Stimulated activated CD4-positive, alpha-beta T cell treated with anti-CD3 and anti-CD28 coated beads, Interleukin-12 subunit alpha, Interleukin-12 subunit beta, amount 100 ng/mL, for 4 hours (primary cell): ENCODE data around the gene ERCC4.
A peak's percentile ranks its signal among the peaks of the same experiment; 100 is the strongest.
"Not testable (repeated sequence)": the region's sequence is repeated elsewhere in the genome, so short reads cannot be mapped to it uniquely, and the experiment has no call there.

Source experiments
- DNase-seq: peaks from one replicate; pipeline ENCODE4 v3.0.0-alpha.2; 2020

ERCC4 gene

DNA sequence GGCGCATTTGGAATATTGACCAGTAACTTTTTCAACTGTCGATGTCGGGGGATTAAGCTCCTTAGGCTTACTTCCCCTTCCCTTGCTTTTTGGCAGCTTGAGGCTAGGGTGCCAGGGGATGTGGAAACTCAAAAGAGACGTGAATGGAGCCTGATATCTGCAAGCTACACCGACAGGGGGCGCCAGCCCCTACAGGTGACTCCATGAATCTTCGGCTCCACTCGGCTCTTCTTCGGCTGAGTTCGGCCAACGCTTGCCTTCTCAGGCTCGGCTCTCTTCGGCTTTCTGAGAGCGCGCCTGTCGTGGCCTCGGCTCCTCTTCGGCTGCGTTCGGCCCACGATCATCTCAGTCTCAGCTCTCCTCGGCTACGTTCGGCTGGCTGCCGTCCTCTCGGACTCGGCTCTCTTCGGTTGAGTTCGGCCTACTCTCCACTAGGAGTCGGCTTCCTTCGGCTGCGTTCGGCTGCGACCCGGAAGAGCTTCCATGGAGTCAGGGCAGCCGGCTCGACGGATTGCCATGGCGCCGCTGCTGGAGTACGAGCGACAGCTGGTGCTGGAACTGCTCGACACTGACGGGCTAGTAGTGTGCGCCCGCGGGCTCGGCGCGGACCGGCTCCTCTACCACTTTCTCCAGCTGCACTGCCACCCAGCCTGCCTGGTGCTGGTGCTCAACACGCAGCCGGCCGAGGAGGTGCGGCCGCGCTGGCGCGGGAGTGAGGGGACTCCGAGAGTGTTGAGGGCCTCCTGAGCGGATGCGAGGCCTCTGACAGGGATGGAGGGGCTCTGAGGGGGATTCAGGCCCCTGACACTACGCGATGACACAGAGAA is at the start of gene ERCC4:
Gene ERCC4, plus strand, starts transcription at position 472 of the 827 bp plus-strand sequence. Its CDS starts 12 bp downstream, at position 484.
- DNase-seq, result peak; percentile 99

DNA sequence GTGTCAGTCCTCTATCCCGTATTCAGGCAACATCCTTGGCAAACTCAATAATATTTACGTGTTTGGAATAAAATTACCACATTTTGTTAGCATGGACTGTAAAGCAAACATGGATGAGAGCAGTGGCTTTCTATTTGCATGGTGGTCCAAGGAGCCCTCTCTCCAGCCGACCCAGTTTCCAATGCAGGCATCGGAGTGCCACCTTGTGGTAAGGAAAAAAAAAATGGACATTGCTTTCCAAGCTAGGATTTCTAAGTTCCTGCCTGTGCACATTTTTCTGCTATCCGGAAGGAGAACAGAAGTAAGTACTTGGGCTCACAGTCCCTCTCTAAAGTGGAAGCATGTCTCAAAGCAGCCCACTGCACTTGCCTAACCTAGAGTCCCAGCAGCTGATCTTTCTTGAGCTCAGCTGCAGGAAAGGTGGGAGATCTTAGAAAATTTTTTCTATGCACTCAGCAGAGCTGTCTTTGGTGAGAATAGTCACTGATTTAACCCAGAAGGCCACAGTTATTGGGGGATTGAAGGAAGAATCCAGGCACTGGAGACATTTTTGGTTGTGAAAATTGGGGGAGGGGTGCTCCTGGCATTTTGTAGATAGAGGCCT is 46.0 kb upstream of the ERCC4 start:
- DNase-seq, result no peak

DNA sequence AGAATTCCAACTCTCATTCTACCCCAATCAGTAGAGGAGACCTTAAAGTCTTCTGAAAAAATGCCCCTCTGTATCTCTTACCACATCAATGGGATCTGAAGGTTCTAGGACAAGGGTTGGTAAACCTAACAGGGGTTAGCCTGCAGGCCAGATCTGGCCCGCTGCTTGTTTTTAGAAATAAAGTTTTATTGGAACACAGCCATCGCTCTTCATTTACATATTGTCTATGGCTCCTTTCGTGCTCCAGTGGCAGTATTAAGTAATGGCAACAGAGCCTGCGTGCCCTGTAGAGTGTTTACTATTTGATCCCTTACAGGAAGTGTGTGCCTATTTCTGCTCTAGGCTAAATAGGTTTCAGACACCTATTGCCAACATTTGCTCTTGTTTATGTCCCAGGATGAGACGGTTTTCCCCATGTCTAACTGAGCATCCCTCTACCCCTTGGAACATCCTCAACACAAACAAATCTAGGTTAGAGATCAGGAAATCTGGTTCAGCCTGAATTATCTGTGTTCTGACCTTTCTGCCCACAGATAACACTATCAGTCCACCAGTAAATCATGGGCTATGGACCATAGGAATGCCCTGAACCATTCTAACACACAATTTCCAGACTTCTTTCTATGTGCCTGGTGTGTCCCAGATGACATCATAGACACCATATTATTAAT is 44.2 kb upstream of the ERCC4 start:
- DNase-seq, result no peak

DNA sequence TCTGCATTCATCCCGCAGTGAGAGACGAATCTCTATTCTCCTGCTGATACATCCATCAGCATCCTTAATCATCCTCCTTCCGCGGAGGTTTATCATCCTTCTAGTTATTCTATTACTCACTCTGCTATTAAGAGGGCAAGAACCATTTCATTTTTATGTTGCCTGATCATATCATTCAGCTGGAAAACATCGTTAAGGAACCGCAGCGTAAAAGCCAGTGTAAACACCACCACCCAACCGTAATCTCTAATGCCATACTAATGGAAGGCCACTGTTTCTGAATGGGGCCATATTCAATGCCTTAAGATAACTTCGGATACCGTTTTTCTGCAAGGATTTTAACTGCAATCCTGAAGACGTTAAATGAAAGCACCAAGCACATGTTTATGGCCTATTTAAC is 36.7 kb upstream of the ERCC4 start:
- DNase-seq, result no peak

GRCh38 chr16:13883881-13884280 is 36.1 kb upstream of the ERCC4 start:
- no peak for DNase-seq

DNA sequence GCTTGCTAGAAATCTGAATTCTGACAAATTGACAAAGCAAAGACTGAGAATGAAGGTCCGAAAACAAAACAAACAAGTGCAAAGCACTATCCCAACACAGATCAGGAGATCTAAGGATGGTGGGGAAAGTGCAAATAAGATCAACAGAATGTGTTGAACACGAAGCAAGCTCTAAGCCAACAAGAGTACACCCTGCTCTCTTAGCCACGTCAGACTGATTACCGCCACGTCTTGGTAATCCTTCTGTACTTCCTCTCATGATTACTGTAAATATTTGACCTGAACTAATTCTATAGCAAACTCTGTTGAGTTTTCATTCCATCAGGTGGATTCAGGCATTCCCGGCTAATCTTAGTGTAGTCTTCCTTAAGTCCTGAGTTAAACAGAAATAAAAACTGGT is 34.3 kb upstream of the ERCC4 start:
- DNase-seq, result no peak

DNA sequence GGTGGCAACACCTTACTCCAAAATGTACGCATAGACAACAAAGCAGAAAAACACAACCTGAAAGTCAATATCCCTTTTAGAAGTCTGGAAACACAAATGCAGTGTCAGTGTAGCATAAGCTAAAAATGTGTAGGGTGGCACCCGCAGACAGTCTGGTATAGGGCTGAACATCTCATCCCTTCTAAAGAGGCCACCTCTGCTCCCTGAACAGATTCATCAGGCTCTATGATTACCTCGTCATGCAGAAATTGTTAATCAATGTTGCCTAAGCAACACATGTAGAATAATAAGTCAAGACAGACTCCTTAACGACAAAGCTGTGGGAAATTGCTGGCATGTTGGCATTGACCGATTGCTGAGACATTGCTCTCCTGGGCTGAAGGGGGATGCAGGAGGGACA is 33.3 kb upstream of the ERCC4 start:
- no peak for DNase-seq

DNA sequence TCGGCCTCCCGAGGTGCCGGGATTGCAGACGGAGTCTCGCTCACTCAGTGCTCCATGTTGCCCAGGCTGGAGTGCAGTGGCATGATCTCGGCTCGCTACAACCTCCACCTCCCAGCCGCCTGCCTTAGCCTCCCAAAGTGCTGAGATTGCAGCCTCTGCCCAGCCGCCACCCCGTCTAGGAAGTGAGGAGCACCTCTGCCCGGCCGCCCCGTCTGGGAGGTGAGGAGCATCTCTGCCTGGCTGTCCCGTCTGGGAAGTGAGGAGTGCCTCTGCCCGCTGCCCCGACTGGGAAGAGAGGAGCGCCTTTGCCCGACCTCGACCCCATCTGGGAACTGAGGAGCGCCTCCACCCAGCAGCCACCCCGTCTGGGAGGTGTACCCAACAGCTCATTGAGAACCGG is 30.6 kb upstream of the ERCC4 start:
- not testable (repeated sequence) for DNase-seq

DNA sequence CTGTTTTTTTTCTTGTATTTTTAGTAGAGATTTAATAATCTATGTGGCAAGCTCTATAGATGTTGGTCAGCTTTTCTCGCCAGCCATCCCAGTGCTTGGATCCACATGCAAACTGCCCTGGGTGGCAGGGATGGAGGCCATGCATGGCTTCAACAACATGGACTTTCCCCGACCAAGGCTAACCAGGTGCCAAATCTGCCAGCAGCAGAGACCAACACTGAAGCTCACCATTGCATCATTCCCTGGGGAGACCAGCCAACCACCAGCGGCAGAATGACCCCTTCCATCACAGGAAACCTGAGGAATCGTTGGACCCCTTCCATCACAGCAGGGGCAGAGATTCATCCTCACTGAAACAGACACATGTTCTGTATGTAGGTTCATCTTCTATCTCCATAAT is 27.7 kb upstream of the ERCC4 start:
- no peak for DNase-seq

GRCh38 chr16:13895516-13895915 is 24.4 kb upstream of the ERCC4 start:
- DNase-seq, result no peak

DNA sequence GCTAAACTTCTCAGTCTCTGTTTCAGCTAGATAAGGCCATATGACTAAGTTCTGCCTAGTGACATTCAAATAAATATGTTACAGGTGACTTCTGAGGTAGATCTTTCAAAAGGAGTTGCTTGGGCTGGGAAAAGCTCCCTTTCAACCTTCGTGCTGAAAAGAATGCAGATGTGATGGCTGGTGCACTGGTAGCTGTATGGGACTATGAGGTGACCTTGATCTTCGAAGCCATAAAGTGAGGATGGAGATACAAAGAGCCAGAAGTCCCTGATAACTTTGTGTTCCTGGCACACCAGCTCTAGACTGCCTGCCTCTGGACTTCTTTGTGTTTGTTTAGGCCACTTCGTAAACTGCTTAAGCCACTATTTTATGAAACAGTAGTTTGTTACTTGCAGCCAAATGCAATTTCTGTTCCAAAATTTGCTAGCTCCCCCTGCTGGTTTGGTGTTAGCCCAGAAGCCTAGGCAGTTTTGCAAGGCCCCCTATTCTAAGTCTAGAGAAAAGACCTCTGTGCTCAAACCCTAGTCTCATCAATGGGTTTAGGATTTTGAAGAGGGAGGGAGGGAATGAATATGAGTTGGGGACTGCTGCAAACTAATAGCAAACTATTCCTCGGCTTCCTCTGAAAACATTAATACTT is 23.3 kb upstream of the ERCC4 start:
- no peak for DNase-seq

DNA sequence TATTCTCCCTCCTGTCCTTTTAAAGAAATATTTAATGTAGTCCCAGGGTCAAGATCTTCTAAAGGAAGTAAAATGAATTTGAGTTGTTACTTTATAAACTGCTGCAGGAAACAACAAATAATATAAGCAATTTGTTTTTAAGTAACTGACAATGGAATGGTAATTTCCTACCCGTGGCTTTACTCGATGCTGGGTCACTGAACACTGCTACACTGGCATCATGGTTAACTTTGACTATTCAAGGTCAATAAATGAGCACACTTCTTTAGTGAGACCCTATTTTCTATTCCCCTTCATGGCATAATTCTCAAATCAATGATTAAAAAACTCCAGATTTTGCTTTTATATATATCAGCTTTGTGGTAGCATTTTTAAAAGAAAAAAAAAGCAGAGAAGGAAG is 22.1 kb upstream of the ERCC4 start:
- DNase-seq, result no peak

GRCh38 chr16:13898233-13898632 is 21.7 kb upstream of the ERCC4 start:
- no peak for DNase-seq

DNA sequence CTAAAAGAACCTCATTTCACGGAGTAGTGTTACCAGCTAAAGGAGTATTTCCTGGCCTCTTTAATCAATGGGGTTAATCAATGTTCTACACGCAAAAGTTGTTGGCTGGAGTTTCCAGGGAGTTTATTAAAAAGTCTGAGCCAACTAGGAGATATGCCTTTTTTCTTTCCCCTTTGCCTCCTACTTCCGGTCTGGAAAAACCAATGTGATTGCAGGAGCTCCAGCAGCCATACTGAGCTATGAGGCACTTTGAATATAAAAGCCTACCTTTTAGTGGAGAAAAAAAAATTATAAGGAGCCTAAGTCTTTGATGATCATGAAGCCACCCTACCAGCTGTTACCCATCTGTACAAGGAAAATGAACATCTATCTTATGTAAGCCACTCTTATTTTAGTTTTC is 17.9 kb upstream of the ERCC4 start:
- DNase-seq, result no peak

GRCh38 chr16:13902677-13903076 is 17.3 kb upstream of the ERCC4 start:
- no peak for DNase-seq

- no peak for DNase-seq
Measured at GRCh38 chr16:13904179-13904691, 15.7 kb upstream of the ERCC4 start.

DNA sequence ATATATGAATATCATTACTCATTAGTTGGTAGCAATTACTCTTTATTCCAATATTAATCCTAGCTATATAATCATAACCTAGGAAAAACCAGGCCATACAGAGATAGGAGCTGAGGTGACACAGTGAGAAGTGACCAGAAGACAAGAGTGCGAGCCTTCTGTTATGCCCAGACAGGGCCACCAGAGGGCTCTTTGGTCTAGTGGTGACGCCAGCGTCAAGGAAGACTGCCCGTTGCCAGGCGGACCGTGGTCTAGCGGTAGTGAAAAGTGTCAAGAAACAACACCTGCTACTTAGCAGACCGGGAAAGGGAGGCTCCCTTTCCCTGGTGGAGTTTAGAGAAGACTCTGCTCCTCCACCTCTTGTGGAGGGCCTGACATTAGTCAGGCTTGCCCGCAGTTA is 15.1 kb upstream of the ERCC4 start:
- DNase-seq, result not testable (repeated sequence)

DNA sequence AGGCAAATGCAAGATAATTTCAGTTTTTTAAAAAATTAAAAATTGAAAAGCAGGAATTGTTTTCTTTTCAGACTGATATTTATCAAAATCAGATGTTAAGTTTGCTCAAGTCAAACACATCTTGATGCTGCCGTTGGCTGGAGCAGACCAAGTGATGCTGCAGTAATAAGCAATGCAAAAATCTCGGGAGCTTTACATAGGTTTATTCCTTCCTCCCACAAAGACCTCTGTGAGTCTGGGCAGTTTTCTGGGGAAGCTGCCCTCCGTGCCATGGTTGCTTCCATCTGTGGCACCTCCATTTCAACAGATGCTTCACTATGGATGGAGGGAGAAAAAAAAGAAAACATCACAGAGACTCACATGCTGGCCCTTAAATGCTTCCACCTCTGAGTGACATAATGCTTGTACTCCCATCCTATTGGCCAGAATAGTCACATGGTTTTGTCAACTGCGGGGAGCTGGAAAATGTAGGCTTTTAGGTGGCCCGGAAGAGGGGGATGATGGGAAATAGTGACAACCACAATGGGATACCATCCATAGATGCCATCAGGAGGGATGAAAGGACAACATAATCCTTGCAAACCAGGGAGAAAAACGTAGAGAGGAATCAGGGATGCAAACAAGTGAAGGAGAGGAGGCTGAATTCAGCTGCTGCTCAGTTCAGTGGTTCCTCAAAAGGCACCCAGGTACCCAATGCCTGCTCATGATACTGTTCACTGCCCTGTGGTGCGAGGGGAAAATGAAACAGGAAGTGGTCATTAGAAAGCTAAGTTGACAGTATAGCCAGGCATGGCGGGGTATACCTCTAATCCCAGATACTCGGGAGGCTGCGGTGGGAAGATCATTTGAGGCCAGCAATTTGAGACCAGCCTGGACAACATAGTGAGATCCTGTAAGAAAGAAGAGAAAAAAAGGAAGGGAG is 13.5 kb upstream of the ERCC4 start:
- DNase-seq, result no peak

GRCh38 chr16:13907431-13907830 is 12.5 kb upstream of the ERCC4 start:
- DNase-seq, result no peak

- DNase-seq, result no peak
Measured at GRCh38 chr16:13909069-13909468, 10.9 kb upstream of the ERCC4 start.

- DNase-seq, result no peak
Measured at GRCh38 chr16:13909872-13910303, 10.1 kb upstream of the ERCC4 start.

GRCh38 chr16:13911306-13911705 is 8.6 kb upstream of the ERCC4 start:
- no peak for DNase-seq
